HG02678 (cell line): Measurements from ENCODE around the gene GRK5.

Source experiments
- ATAC-seq: cut with Tn5 transposase; IDR thresholded peaks from one replicate; pipeline ENCODE4 v1.9.1; 2021; ENCODE audit warnings: mild to moderate bottlenecking, moderate library complexity; ENCODE audit not compliant: unreplicated experiment

GRK5 gene

GRCh38 chr10:119396709-119397071, 189.3 kb downstream of the GRK5 start:
- no peak for ATAC-seq

- ATAC-seq, result no peak
Observed at GRCh38 chr10:119397416-119397815, 190.0 kb downstream of the GRK5 start.

- ATAC-seq, result no peak
Observed at GRCh38 chr10:119398996-119399395, 191.6 kb downstream of the GRK5 start.

- no peak for ATAC-seq
Observed at GRCh38 chr10:119399466-119399865, 192.1 kb downstream of the GRK5 start.

GRCh38 chr10:119401671-119402395, 194.5 kb downstream of the GRK5 start:
- no peak for ATAC-seq

GRCh38 chr10:119403921-119404320, 196.6 kb downstream of the GRK5 start:
- ATAC-seq, result no peak

GRCh38 chr10:119404719-119405519, 197.5 kb downstream of the GRK5 start:
- no peak for ATAC-seq

- no peak for ATAC-seq
Observed at GRCh38 chr10:119405520-119405807, 198.1 kb downstream of the GRK5 start.

GRCh38 chr10:119406137-119406536, 198.8 kb downstream of the GRK5 start:
- ATAC-seq, result no peak

GRCh38 chr10:119406601-119407253, 199.4 kb downstream of the GRK5 start:
- no peak for ATAC-seq

- no peak for ATAC-seq
Observed at GRCh38 chr10:119407254-119407777, 199.9 kb downstream of the GRK5 start.

- no peak for ATAC-seq
Observed at GRCh38 chr10:119408072-119408471, 200.7 kb downstream of the GRK5 start.

- ATAC-seq, result no peak
Observed at GRCh38 chr10:119408969-119409371, 201.6 kb downstream of the GRK5 start.

GRCh38 chr10:119409385-119409784, 202.0 kb downstream of the GRK5 start:
- ATAC-seq, result no peak

- no peak for ATAC-seq
Observed at GRCh38 chr10:119409906-119410305, 202.5 kb downstream of the GRK5 start.

GRCh38 chr10:119410361-119411116, 203.2 kb downstream of the GRK5 start:
- ATAC-seq, result no peak

- ATAC-seq, result no peak
Observed at GRCh38 chr10:119412244-119413092, 205.1 kb downstream of the GRK5 start.

GRCh38 chr10:119413093-119413453, 205.7 kb downstream of the GRK5 start:
- ATAC-seq, result no peak

- no peak for ATAC-seq
Observed at GRCh38 chr10:119413471-119414080, 206.2 kb downstream of the GRK5 start.

GRCh38 chr10:119414081-119414611, 206.8 kb downstream of the GRK5 start:
- ATAC-seq, result no peak
